ENCODE results near the gene SLC15A3.
A peak's percentile ranks its signal among the peaks of the same experiment; 100 is the strongest.
"Not testable (repeated sequence)": the region's sequence is repeated elsewhere in the genome, so short reads cannot be mapped to it uniquely, and the experiment has no call there.

Gene SLC15A3

DNA sequence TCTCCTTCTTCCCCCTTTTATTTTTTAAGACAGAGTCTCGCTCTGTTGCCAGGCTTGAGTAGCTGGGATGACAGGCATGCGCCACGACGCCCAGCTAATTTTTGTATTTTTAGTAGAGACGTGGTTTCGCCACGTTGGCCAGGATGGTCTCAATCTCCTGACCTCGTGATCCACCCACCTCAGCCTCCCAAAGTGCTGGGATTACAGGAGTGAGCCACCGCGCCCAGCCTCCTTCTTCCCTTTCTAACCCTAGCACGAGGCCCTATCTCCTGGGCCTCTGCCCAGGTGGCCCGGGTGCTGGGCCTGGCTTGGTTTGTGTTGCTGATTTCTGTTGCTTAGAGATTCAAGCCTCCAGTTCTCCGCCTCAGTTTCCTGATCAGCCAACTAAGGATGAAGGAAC is 22.3 kb upstream of the SLC15A3 start:
- DNase-seq, result not testable (repeated sequence)

GRCh38 chr11:60973699-60974098 is 21.7 kb upstream of the SLC15A3 start:
- no peak for DNase-seq

DNA sequence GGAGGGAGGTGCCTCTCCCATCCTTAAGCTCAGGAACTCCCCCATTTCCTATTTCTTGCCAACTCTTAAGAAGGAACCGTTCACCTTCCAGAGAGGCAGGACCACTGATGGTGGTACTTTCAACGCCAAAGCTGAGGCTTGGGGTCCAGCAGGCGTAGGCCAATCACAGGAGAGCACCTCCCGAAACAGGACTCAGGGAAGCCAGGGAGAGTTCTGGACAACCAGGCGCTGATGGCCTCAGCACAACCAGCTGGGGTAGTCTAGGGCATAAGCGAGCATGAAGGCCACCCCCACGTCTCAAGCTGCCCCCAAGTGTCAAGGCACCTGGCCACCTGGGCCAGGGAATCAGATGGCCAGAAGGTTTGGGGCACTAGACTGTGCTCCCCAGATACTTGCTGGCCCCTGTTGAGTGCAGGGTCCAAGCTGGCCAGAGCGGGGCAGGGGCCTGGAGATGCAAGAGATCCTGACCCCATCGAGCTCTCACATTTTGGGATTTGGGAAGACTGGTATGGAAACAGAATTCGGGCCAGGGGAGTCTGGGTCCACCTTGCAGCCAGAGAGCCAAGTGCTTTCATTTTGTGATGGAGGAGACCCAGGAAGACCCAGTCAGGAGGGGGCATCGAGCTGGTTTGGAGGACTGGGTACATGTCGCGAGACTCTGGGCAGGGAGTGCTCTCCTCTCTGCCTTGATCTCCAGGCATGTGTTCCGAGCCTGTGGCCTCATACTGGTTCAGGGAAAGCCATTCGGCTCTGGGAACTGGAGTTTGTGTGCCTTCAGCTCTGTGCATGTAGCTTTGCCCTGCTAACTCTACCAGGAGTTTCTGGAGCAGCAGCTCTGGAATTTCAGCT is 20.4 kb upstream of the SLC15A3 start:
- DNase-seq, result peak; percentile 52

DNA sequence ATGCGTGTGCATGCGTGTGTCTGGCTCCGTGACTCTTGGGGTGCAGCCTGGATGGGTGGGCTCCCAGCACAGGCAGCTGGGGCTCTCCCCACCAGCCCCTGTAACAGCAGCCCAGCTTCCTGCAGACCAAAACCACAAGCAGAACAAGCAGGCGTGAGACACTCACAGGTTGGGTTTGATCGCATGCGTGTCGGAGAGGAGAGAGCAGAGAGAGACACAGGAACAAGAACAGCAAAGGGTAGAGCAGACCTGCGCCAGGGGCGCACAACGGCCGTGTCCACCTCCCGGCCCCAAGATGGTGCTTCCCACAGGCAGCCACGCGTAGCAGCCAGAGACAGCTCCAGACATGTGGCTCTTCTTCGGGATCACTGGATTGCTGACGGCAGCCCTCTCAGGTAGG is 19.5 kb upstream of the SLC15A3 start, which contains the start of gene CD6:
CD6 (plus strand) TSS at position 161 of the 400 bp plus-strand sequence; CDS start at position 347, 186 bp downstream.
- DNase-seq, result peak; percentile 73

- no peak for DNase-seq
Measured at GRCh38 chr11:60970890-60971289, 18.9 kb upstream of the SLC15A3 start.

DNA sequence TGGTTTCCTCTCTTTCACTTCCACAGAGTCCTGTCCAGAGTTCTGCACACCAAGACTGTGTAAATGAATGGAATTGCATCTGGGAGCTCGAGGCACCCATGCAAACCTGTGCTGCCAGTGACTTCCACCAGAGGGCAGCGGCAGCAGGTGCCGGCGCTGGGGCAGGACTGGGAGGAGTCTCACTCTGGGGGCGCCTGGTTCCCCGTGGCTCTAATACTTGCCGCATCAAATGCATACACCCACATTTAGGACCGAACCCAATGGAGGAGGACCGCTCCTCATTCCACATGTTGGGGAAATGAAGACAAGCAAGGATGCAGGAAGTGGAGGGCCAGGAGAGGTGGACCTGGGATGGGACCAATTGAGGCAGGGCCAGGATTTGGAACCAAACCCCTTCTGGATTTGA is 18.4 kb upstream of the SLC15A3 start:
- DNase-seq, result peak; percentile 78

- DNase-seq, result no peak
Measured at GRCh38 chr11:60968223-60968622, 16.2 kb upstream of the SLC15A3 start.

- no peak for DNase-seq
Measured at GRCh38 chr11:60966890-60967289, 14.9 kb upstream of the SLC15A3 start.

DNA sequence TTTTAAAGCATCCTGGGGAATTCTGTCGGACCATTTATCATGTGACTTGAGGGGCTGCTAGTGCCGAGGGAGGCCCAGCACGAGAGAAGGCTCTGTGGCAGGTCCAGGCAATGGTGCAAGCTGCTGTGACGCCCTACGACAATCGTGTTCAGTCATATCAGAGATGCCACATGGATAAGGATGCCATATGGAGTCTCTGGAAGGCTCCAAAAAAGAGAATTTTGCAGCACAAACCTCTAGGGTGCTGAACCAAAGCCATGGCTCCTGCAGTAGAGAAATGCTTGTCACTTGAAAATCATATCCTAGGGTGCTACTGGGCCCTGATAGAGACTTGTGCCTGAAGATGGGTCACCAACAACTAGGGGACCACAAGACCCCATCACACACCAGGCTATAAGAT is 12.8 kb upstream of the SLC15A3 start:
- DNase-seq, result no peak

DNA sequence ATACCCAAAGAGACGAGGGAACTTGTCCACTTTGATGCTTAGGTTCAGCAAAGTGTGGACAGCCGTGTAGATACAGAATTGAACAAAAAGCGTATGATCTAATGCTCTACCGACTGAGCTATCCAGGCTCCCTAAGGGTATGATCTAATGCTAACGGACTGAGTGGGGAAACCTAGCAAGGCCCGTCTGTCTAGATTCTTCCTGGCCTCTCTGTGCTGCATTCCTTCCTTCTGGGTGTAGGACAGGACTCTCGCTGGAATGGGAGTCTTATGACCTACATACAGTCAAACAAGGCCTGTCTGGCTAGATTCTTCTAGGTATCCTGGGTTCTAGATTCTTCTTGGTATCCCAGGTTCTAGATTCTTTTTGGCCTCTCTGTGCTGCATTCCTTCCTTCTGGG is 8.4 kb upstream of the SLC15A3 start:
- DNase-seq, result no peak

- no peak for DNase-seq
Measured at GRCh38 chr11:60959431-60959830, 7.5 kb upstream of the SLC15A3 start.

DNA sequence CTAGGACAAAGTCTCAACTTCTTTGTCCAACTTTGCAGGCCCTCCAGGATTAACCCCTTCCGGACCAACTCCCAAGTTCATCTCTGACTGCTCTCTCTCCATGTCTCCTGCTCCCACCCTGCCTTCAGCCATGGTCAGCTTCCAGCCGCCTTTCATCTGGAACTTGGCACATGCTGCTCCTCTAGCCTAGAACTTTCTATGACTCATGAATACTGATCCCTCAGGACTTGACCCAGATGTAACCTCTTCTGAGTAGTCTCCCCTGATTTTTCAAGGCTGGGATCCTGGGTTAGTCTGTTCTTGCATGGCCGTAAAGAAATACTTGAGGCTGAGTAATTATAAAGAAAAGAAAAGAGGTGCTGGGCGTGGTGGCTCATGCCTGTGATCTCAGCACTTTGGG is 5.2 kb upstream of the SLC15A3 start:
- DNase-seq, result no peak

DNA sequence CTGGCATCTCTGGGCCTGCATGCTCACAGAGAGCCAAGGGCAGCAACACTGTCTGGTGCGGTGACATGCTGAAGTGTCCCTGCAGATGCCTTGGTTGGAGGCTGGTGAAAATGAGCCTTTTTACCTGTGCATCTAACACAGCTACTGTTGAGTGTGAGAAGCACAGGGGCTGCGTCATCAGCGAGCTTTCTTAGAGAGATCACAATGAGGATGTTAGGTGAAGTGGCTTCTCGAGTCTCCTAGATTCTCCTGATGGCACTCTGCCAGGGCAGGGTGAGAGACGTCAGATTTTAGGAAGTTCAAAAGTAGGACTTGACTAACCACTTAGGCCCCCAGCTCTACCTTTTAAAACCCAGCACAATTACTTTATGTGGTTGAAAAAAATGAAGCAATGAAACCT is 3.6 kb upstream of the SLC15A3 start:
- peak; percentile 38 for DNase-seq

DNA sequence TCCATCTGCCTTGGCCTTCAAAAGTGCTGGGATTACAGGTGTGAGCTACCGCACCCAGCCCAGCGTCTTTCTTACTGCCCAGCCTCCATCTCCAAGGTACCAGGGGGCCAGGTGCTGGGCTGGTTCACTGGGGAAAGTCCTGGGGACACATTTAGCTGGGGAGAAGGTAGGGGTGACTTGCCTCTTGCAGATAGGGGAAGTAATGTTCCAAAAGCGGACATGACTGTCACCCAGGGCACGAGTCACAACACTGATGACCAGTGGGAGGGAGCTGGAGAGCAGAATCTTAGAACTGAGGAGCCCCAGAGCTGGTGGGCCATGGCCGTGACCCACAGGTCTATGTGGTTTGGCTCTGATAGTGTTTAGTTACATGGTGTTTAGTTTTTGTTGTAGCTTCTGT is 2.4 kb upstream of the SLC15A3 start:
- peak; percentile 69 for DNase-seq

- peak; percentile 66 for DNase-seq
Measured at GRCh38 chr11:60953781-60954180, 1.8 kb upstream of the SLC15A3 start.

DNA sequence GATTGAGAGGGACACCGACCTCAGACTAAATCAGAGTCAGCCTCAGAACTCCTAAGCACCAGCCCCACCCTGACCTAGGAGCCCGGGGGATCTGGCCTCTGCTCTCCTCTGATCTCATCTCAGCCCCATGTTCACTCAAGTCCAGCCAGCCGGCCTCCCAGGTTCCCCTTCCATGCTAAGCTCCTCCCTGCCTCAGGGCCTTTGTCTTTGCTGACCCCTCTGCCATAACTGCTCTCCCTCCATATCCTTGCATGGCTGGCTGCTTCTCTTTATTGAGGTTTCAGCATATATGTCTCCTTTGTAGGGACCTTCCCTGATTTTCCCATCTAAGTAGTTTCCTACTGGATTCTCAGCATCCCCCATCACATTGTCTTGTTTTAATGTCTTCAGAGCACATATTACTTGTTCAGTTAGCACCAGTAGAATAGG is 780 bp upstream of the SLC15A3 start:
- DNase-seq, result no peak

- no peak for DNase-seq
Measured at GRCh38 chr11:60951606-60951903, 421 bp downstream of the SLC15A3 start.

- DNase-seq, result peak; percentile 31
Measured at GRCh38 chr11:60950933-60951605, 907 bp downstream of the SLC15A3 start.

DNA sequence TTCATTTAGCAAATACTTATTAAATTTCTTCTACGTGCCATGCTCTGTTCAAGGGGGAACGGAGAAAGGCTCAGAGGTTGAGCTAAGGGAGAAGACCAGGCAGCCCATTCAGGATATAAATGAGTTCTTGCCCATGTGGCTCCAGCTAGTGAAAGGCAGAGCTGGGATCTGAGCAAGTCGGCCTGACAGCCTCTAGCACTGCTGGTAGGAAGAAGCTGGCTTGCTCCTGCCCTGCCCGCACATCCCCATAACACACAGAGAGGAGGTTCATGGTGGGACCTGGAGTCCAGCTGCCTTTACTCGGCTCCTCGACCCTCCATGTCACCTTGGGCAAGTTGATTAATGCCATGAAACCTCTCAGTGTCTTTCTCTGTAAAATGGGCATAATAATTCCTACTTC is 2.0 kb downstream of the SLC15A3 start:
- DNase-seq, result no peak

- DNase-seq, result no peak
Measured at GRCh38 chr11:60948250-60948649, 3.7 kb downstream of the SLC15A3 start.

DNA sequence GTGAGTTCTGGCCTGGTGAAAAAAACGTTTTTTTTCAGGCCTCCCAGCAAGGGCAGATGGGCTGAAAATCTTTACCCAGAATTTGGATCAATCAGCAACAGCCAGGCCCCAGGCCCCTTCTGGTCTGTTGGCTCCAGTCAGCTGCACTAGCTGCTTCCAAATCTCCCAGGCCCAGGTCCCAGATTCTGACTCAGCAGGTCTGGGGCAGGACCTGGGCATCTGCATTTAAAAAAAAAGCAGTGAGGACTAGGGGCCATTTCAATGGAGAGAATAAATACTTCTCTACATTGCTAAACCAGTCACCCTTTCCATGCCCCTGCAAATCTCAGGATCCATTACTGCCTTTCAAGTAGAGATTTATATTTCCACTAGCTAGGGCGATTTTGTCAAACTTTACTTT is 4.3 kb downstream of the SLC15A3 start:
- no peak for DNase-seq

DNA sequence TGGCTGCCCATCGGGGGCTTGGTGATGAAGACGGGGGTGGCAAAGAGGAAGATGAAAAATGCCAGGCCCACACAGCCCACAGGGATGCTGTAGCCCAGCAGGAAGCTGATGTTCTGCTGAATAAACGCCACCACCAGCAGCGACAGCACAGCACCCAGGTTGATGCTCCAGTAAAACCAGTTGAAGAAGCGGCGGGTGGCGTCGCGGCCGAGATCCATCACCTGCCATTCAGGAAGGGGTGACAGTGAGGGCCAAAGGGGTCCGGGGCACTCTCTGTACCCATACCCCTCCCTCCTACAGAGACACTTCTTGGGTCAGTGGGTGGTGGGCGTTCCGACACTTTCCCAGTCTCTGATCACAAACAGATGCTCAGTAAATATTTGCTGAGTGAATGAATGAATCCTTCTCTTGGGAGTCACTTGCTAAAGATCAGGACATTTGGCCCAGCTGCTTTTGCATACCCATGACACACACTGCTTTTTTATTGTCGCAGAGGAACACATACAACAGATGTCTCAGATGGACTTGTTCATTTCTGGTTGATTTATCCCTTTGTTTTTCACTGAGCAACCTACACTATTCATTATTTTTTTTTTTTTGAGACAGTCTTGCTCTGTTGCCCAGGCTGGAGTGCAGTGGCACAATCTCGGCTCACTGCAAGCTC is 5.2 kb downstream of the SLC15A3 start:
- no peak for DNase-seq

DNA sequence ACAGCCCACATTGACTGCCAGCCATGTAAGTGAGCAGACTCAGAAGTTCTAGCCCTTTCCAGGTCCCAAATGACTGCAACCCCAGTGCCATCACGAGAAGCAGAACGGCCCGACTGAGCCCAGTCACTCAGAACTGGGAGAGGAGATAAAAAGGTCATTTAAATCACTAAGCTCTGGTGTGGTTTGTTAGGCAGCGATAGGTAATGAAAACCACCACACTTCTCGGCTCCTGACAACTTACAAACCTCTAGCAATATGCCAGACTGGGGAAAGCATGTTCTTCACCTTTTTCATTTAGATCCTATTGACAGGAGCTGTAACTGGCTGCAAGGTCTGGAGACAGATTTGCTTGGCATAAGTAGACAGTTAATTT is 6.7 kb downstream of the SLC15A3 start:
- DNase-seq, result no peak

All from CD4-positive, alpha-beta T cell treated with Interferon gamma for 1 hour (primary cell).